Measurements from ENCODE around the gene UVSSA. TPM values are rescaled to one million over a fixed set of nuclear protein-coding genes. Genes with fewer than 3 reads are reported as not detected.
"Not testable (repeated sequence)": the region's sequence is repeated elsewhere in the genome, so short reads cannot be mapped to it uniquely, and the experiment has no call there.

The UVSSA gene
- polyA plus RNA-seq, 1 donor, result 9.7 TPM

- no peak for DNase-seq
These were observed 17.7 kb downstream of the UVSSA start for GRCh38 chr4:1364748-1365147.

GRCh38 chr4:1365271-1366178 is 18.5 kb downstream of the UVSSA start:
- no peak for DNase-seq

GRCh38 chr4:1366371-1367229 is 19.6 kb downstream of the UVSSA start:
- no peak for DNase-seq

- DNase-seq, result no peak
These were observed 20.4 kb downstream of the UVSSA start for GRCh38 chr4:1367230-1367935.

GRCh38 chr4:1367936-1368289 is 20.9 kb downstream of the UVSSA start:
- DNase-seq, result no peak

GRCh38 chr4:1368421-1369090 is 21.5 kb downstream of the UVSSA start:
- DNase-seq, result no peak

- DNase-seq, result no peak
These were observed 22.1 kb downstream of the UVSSA start for GRCh38 chr4:1369091-1369450.

- no peak for DNase-seq
These were observed 22.6 kb downstream of the UVSSA start for GRCh38 chr4:1369479-1370079.

GRCh38 chr4:1370321-1371124 is 23.5 kb downstream of the UVSSA start:
- no peak for DNase-seq

- no peak for DNase-seq
These were observed 24.5 kb downstream of the UVSSA start for GRCh38 chr4:1371176-1372165.

GRCh38 chr4:1372576-1372975 is 25.6 kb downstream of the UVSSA start:
- DNase-seq, result not testable (repeated sequence)

- no peak for DNase-seq
These were observed 27.1 kb downstream of the UVSSA start for GRCh38 chr4:1373892-1374705.

- DNase-seq, result no peak
These were observed 27.7 kb downstream of the UVSSA start for GRCh38 chr4:1374706-1375045.

GRCh38 chr4:1375051-1375721 is 28.2 kb downstream of the UVSSA start:
- DNase-seq, result no peak

GRCh38 chr4:1375761-1376322 is 28.8 kb downstream of the UVSSA start:
- no peak for DNase-seq

- no peak for DNase-seq
These were observed 29.4 kb downstream of the UVSSA start for GRCh38 chr4:1376391-1376840.

GRCh38 chr4:1376841-1377605 is 30.0 kb downstream of the UVSSA start:
- DNase-seq, result no peak

Data from hindlimb muscle (tissue), 1 donor.